SJCRH30 (cell line): ENCODE measurements around the gene CCR5. TPM values are rescaled to one million over a fixed set of nuclear protein-coding genes. Genes with fewer than 3 reads are reported as not detected.

Source experiments
- DNase-seq, 2 experiments: peaks; one replicate each; pipeline ENCODE4 v3.0.0-alpha.2; 2015 to 2020
- H3K27ac ChIP-seq: fragments of 250-450 bp; sonication (Bioruptor Pico); 2 replicates; pipeline ENCODE4 v1.5.1; 2020; ENCODE audit warnings: mild to moderate bottlenecking, moderate library complexity
- H3K27me3 ChIP-seq: fragments of 250-450 bp; sonication (Bioruptor Pico); 2 replicates; pipeline ENCODE4 v1.5.1; 2020; ENCODE audit warnings: mild to moderate bottlenecking, moderate library complexity
- H3K36me3 ChIP-seq: fragments of 250-450 bp; sonication (Bioruptor Pico); 2 replicates; pipeline ENCODE4 v1.5.1; 2020; ENCODE audit warnings: mild to moderate bottlenecking, moderate library complexity
- H3K4me1 ChIP-seq: fragments of 250-450 bp; sonication (Bioruptor Pico); 2 replicates; pipeline ENCODE4 v1.5.1; 2020; ENCODE audit warnings: mild to moderate bottlenecking, moderate library complexity
- H3K4me3 ChIP-seq: fragments of 250-450 bp; sonication (Bioruptor Pico); 2 replicates; pipeline ENCODE4 v1.5.1; 2020; ENCODE audit warnings: mild to moderate bottlenecking, moderate library complexity
- H3K9me3 ChIP-seq: fragments of 250-450 bp; sonication (Bioruptor Pico); replicated peaks from 2 replicates; pipeline ENCODE4 v1.5.1; 2020; ENCODE audit warnings: mild to moderate bottlenecking, moderate library complexity
- total RNA-seq: library from RNA; depleted of rRNA; stranded (reverse); fragments of >200 nt; shearing (Covaris generic); gene quantifications from 2 replicates; pipeline ENCODE4 v1.2.3, GENCODE V29; 2014

The CCR5 gene
- total RNA-seq, 1 experiment from 2014 or later: not detected

DNA sequence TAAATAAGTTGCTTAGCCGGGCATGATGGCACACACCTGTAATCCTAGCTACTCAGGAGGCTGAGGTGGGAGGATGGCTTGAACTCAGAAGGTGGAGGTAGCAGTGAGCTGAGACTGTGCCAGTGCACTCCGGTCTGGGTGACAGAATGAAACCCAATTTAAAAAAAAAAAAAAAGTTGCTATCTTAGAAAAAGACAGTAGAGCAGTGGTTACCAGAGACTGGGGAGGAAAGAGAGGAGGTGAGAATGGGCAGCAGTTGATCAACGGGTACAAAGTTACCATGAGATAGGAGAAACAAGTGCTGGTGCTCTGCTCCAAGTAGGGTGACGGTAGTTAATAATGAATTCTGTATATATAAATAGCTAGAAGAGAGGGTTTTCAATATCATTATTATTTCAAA lies 17.7 kb upstream of the CCR5 start:
- no peak for DNase-seq
- Histone ChIP-seq H3K9me3 (no peaks in the 10 kb centered on the region), H3K36me3 (no peaks in the 10 kb centered on the region), H3K4me3 (no peak overlapping the region), H3K27me3 (no peaks in the 10 kb centered on the region), H3K4me1 (no peaks in the 10 kb centered on the region), H3K27ac (no peak overlapping the region)

DNA sequence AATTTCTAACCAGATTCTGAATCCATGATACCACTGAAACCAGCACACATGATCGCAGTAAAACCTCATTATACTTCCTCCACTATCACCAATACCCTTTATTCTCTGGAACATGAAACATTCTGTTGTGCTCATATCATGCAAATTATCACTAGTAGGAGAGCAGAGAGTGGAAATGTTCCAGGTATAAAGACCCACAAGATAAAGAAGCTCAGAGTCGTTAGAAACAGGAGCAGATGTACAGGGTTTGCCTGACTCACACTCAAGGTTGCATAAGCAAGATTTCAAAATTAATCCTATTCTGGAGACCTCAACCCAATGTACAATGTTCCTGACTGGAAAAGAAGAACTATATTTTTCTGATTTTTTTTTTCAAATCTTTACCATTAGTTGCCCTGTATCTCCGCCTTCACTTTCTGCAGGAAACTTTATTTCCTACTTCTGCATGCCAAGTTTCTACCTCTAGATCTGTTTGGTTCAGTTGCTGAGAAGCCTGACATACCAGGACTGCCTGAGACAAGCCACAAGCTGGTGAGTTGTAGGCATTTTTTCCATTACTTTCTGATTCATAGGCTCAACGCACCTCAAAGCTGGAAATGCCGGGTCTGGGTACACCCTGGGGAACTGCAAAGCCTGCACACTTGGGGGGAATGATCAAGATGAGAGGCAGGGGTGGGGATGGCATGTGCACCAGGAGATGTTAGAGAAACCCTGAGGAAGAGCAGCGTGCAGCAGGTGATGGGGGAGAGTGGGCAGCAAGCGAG lies 16.9 kb upstream of the CCR5 start, which contains the start of gene CCR2:
Gene CCR2 (plus strand): TSS at position 465 of the 764 bp plus-strand sequence. CDS start 3,417 bp downstream, outside the sequence.
- Histone ChIP-seq H3K4me3 (no peak within 1 kb of the TSS), H3K36me3 (no peaks in the 10 kb centered on the region), H3K27me3 (no peaks in the 10 kb centered on the region), H3K4me1 (no peaks in the 10 kb centered on the region), H3K27ac (no peak within 1 kb of the TSS), H3K9me3 (no peaks in the 10 kb centered on the region)
- DNase-seq: no peak

DNA sequence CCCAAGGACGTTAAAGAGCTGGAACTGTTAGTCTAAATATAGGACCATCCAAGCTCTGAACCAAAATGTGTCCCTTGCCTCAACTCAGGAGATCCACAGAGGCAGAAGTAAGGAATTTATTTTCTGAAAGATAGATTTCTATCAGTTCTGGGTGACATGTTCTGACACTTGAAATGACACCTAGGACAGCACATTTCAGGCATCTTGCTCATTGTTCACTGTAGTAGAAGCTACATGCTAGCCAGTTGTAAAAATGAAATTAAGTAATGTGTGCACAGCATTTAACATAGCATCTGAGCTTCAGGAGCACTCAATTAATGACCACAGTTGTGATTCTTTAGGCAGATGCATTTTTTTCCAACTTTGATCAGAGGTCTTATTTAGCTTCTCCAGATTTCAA lies 16.3 kb upstream of the CCR5 start:
- no peak for DNase-seq
- Histone ChIP-seq H3K27me3 (no peaks in the 10 kb centered on the region), H3K4me3 (no peak overlapping the region), H3K9me3 (no peaks in the 10 kb centered on the region), H3K27ac (no peak overlapping the region), H3K36me3 (no peaks in the 10 kb centered on the region), H3K4me1 (no peaks in the 10 kb centered on the region)

DNA sequence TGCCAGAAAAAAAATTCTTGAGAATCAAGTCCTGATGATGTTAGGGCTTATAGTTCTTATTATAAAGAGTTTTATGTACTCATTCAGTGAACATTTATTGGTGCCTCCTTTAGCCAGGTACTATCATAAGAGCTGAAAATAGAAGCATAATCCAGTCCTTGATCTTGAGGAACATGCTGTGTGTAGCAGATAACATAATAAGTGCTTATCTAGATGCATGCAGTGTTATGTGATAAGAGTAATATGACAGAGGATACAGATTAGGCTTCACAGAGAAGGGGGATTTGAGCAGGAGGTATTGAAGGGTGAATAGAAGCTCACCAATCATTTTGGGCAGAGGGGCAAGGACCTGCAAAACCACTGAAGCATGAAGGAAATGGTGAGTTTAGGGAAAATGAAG lies 15.8 kb upstream of the CCR5 start:
- H3K9me3 ChIP-seq: no peaks in the 10 kb centered on the region
- no peaks in the 10 kb centered on the region for H3K27me3 ChIP-seq
- no peaks in the 10 kb centered on the region for H3K36me3 ChIP-seq

DNA sequence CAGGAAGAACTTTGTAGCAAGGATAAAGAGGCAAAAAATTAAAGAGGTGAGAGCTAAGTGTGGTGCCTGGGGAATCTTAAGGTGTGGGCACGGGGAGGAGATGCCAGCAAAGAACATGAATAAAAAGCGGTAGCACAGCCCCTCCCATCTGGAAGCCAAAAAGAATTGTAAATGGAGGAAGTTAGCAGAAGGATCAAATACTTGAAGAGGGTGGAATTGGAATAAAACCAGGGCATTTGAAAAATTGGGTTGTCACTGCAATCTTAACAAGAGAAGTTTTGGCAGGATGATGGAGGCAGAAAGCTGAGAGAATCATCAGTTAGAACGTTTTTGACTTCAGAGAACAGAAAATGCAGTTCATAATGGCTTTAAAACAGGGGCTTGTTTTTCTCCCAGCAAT lies 14.5 kb upstream of the CCR5 start:
- H3K27me3 ChIP-seq: no peaks in the 10 kb centered on the region
- H3K4me3 ChIP-seq: no peak overlapping the region
- no peaks in the 10 kb centered on the region for H3K9me3 ChIP-seq
- H3K4me1 ChIP-seq: no peaks in the 10 kb centered on the region
- no peak overlapping the region for H3K27ac ChIP-seq
- DNase-seq: no peak
- H3K36me3 ChIP-seq: no peaks in the 10 kb centered on the region

More for the DNA sequence above, 15.8 kb upstream of the CCR5 start:
- no peak for DNase-seq
- Histone ChIP-seq H3K4me1 (no peaks in the 10 kb centered on the region), H3K4me3 (no peak overlapping the region), H3K27ac (no peak overlapping the region)

DNA sequence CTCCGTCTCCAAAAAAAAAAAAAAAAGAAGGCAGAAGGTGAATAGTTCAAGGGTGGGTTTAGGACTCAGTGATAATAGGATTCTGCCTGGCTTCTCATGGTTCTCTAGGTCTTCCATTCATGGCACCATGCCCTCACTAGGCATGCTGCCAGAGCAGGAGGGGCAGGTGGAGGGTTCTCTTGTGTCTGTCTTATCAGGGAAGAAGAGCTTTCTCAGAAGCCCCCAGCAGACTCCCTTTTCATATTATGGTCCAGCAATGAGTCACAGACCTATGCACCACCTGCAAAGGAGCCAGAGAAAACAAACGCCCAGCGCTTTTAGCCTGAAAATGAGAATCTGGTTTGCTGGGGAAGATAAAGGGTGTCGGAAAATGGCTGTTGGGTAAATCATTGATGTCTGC lies 13.8 kb upstream of the CCR5 start:
- no peak overlapping the region for H3K4me3 ChIP-seq
- DNase-seq: no peak
- no peaks in the 10 kb centered on the region for H3K4me1 ChIP-seq
- H3K27me3 ChIP-seq: no peaks in the 10 kb centered on the region
- H3K36me3 ChIP-seq: no peaks in the 10 kb centered on the region
- H3K27ac ChIP-seq: no peak overlapping the region
- no peaks in the 10 kb centered on the region for H3K9me3 ChIP-seq

DNA sequence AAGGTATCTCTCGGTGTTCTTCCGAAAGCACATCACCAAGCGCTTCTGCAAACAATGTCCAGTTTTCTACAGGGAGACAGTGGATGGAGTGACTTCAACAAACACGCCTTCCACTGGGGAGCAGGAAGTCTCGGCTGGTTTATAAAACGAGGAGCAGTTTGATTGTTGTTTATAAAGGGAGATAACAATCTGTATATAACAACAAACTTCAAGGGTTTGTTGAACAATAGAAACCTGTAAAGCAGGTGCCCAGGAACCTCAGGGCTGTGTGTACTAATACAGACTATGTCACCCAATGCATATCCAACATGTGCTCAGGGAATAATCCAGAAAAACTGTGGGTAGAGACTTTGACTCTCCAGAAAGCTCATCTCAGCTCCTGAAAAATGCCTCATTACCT lies 12.3 kb upstream of the CCR5 start:
- Histone ChIP-seq H3K27me3 (no peaks in the 10 kb centered on the region), H3K36me3 (no peaks in the 10 kb centered on the region), H3K4me1 (no peaks in the 10 kb centered on the region), H3K4me3 (no peak overlapping the region), H3K27ac (no peak overlapping the region), H3K9me3 (no peaks in the 10 kb centered on the region)
- no peak for DNase-seq

DNA sequence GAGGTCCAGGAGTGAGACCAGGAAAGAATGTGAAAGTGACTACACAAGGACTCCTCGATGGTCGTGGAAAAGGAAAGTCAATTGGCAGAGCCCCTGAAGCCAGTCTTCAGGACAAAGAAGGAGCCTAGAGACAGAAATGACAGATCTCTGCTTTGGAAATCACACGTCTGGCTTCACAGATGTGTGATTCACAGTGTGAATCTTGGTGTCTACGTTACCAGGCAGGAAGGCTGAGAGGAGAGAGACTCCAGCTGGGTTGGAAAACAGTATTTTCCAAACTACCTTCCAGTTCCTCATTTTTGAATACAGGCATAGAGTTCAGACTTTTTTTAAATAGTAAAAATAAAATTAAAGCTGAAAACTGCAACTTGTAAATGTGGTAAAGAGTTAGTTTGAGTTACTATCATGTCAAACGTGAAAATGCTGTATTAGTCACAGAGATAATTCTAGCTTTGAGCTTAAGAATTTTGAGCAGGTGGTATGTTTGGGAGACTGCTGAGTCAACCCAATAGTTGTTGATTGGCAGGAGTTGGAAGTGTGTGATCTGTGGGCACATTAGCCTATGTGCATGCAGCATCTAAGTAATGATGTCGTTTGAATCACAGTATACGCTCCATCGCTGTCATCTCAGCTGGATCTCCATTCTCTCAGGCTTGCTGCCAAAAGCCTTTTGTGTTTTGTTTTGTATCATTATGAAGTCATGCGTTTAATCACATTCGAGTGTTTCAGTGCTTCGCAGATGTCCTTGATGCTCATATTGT lies 10.8 kb upstream of the CCR5 start:
- no peak for DNase-seq
- H3K4me3 ChIP-seq: no peak overlapping the region
- no peaks in the 10 kb centered on the region for H3K27me3 ChIP-seq
- H3K9me3 ChIP-seq: no peaks in the 10 kb centered on the region
- no peaks in the 10 kb centered on the region for H3K36me3 ChIP-seq
- no peaks in the 10 kb centered on the region for H3K4me1 ChIP-seq
- no peak overlapping the region for H3K27ac ChIP-seq

DNA sequence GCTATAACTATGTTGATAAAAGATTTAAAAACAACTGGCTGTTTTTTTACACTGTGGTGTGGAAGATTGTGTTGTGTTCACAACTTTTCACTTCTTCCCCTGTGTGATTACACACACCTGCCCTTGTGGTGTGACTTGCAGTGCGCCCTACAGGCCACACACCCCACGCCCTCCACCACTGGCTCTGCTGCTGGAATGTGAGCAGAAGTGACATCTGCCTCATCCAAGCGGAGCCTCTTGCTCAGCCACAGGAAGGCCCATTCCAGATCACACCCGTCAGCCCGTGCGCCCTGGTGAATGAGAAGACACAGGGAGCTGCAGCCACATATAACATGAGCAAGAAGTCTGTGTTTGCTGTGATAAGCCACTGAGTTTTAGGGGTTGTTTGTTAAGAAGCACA lies 9.8 kb upstream of the CCR5 start:
- no peaks in the 10 kb centered on the region for H3K9me3 ChIP-seq
- no peaks in the 10 kb centered on the region for H3K4me1 ChIP-seq
- DNase-seq: no peak
- H3K36me3 ChIP-seq: no peaks in the 10 kb centered on the region
- no peaks in the 10 kb centered on the region for H3K27me3 ChIP-seq
- no peak overlapping the region for H3K27ac ChIP-seq
- no peak overlapping the region for H3K4me3 ChIP-seq

DNA sequence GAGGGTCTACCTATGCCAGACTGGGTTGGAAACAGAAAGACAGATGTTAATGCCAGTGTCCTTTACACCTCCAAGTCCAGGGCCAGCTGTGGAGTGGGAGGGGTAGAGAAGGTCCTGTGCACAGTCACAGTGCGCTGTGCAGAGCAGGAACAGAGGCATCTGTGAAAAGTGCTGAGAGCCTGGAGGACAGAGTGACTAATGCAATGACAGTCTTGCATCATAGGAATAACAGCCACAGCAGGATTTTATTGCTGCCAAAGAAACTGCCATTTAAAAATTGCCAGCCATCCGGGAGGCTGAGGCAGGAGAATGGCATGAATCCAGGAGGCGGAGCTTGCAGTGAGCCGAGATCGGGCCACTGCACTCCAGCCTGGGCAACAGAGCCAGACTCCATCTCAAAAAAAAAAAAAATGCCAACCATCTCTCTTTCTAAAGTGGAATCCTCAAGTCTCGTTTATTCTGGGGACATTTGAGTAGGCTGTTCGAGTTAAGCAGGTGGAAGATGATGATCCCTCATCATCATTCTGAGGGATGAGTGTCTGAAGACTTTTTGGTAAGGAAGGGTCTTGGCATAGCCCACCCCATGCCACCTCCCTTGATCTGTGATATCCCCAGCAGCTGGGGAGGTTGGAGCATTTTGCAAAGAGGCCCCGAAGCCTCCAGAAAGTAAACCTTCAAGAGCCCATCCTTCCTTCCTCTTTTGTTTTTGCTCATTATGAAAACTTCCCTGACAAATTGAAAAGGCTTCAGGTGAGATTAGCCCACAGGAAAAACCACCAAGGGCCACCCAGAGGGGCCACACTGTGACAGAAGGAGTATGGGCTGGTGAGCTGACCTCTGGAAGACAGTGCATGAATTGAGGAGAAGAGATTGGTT lies 9.1 kb upstream of the CCR5 start:
- DNase-seq: no peak
- Histone ChIP-seq H3K4me3 (no peak overlapping the region), H3K36me3 (no peaks in the 10 kb centered on the region), H3K27me3 (no peaks in the 10 kb centered on the region), H3K4me1 (no peaks in the 10 kb centered on the region), H3K9me3 (no peaks in the 10 kb centered on the region), H3K27ac (no peak overlapping the region)

DNA sequence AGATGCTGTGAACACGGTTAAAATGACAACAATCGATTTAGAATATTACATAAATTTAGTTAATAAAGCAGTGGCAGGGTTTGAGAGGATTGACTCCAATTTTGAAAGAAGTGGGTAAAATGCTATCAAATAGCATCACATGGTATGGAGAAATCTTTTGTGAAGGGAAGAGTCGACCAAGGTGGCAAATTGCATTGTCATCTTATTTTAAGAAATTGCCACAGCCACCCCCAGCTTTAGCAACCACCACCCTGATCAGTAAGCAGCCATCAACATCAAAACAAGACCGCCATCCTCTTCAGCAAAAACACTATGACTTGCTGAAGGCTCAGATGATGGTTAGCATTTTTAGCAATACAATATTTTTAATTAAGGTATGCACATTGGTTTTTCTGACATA lies 5.7 kb upstream of the CCR5 start:
- Histone ChIP-seq H3K36me3 (no peaks in the 10 kb centered on the region), H3K27me3 (no peaks in the 10 kb centered on the region), H3K4me3 (no peak overlapping the region), H3K9me3 (no peaks in the 10 kb centered on the region), H3K27ac (no peak overlapping the region), H3K4me1 (no peaks in the 10 kb centered on the region)
- no peak for DNase-seq

DNA sequence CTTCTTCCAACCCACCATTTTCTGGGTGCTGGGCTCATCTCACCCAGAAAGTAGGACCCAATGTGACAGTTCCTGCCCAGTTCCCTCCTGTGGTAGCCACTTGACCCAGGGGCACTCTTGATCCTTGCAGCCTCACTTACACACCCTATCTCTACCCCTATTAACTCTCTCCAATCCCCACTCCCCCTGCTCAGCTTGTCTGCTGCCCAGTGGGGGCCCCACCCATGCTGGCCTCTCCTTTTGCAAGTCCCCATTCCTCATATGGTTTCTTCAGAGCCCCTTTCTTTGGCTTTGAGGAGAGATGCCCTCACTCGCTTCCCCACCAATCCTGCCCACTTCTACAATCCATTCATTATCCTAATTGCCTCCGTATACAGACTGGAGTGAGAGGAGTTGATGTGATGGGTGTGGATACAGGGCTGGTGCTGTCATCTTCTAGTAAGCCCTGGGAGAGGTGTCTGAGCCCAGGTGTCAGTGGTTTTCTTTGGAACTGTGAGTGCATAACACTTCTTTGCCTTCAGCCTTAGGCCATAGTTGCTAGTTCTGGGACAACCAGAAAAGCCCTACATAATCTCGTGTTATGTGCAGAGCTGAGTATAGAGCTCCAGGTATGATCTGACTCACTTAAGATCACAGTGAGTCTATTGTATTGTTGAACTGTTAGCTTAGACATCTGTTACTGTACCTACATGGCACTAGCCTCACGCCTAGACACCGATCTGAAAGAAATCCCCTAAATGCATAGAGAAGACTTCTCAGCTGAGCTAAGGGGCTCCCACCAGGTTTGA lies 4.8 kb upstream of the CCR5 start:
- H3K27me3 ChIP-seq: no peaks in the 10 kb centered on the region
- no peak overlapping the region for H3K27ac ChIP-seq
- DNase-seq: no peak
- no peaks in the 10 kb centered on the region for H3K36me3 ChIP-seq
- no peaks in the 10 kb centered on the region for H3K9me3 ChIP-seq
- H3K4me3 ChIP-seq: no peak overlapping the region
- no peaks in the 10 kb centered on the region for H3K4me1 ChIP-seq

DNA sequence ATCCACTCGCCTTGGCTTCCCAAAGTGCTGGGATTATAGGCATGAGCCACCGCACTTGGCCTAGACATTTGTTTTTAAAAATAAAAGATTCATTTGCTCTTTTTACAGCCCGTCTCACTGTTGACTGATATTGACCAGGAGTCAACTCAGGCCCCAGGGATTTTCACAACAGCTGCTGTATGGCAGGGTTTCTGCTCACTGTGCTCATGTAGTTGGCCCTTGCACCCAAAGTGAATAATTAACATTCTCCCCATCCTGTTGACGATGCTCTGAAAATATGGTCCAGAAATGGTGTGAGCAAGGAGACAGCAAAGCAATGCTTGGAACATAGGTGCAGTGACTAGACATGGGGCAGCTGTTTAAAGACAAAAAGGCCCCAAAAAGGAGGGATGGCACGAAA lies 2.9 kb upstream of the CCR5 start:
- H3K4me3 ChIP-seq: no peak overlapping the region
- H3K9me3 ChIP-seq: no peaks in the 10 kb centered on the region
- H3K36me3 ChIP-seq: no peaks in the 10 kb centered on the region
- no peak for DNase-seq
- H3K27ac ChIP-seq: no peak overlapping the region
- H3K27me3 ChIP-seq: no peaks in the 10 kb centered on the region
- no peaks in the 10 kb centered on the region for H3K4me1 ChIP-seq

DNA sequence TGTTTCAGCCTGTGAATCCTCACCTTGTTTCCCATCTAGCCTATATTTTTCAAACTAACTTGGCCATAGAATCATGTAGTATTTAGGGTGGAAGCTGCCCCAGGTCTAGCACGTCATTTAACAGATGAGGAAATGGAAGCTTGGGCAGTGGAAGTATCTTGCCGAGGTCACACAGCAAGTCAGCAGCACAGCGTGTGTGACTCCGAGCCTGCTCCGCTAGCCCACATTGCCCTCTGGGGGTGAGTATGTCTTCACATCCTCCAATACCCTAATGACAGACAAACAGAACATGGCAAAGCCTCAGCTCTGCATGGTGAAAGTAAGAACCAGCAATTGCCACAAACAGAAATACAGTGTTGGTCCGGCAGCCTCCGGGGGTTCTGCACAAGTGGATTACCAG lies 2.2 kb upstream of the CCR5 start:
- DNase-seq: no peak
- Histone ChIP-seq H3K36me3 (no peaks in the 10 kb centered on the region), H3K4me3 (no peak overlapping the region), H3K9me3 (no peaks in the 10 kb centered on the region), H3K27me3 (no peaks in the 10 kb centered on the region; the same call in 1 of the 2 replicates), H3K4me1 (no peaks in the 10 kb centered on the region), H3K27ac (no peak overlapping the region)
